MCF 10A (cell line): ENCODE measurements around the gene PTF1A. TPM values are rescaled to one million over a fixed set of nuclear protein-coding genes. Genes with fewer than 3 reads are reported as not detected.

Experiments
- BruUV-seq: library from RNA; stranded (reverse); fragments of 400-500 nt; replicated peaks from 2 replicates; lab custom pipeline; 2021; lab: Mats Ljungman, UMichigan
- CTCF ChIA-PET: fragments of 300-600 bp; sonication (Branson Sonifier 250); formaldehyde crosslinking; extraction: SDS; loops from one replicate; lab custom pipeline; 2021; ENCODE audit warnings: antibody characterized with exemption, inconsistent platforms; lab: Yijun Ruan, JAX
- POLR2A ChIA-PET: fragments of 300-600, 350-650 bp; sonication (Branson Sonifier 250); formaldehyde crosslinking; extraction: SDS; loops from one replicate; lab custom pipeline; 2020; ENCODE audit warnings: antibody characterized with exemption, inconsistent platforms; lab: Yijun Ruan, JAX
- DNase-seq: peaks from one replicate; pipeline ENCODE4 v3.0.0-alpha.2; 2018; ENCODE audit not compliant: unreplicated experiment
- H3K27ac Mint-ChIP-seq: one replicate; pipeline ENCODE4 v1.8.0; 2022; ENCODE audit warnings: mild to moderate bottlenecking, low read depth, mixed read lengths; ENCODE audit not compliant: unreplicated experiment
- H3K27me3 Mint-ChIP-seq: one replicate; pipeline ENCODE4 v1.8.0; 2022; ENCODE audit warnings: mixed read lengths; ENCODE audit not compliant: insufficient read depth, unreplicated experiment
- H3K36me3 Mint-ChIP-seq: one replicate; pipeline ENCODE4 v1.8.0; 2022; ENCODE audit warnings: mild to moderate bottlenecking, moderate library complexity, mixed read lengths; ENCODE audit not compliant: insufficient read depth, unreplicated experiment
- H3K4me1 Mint-ChIP-seq: one replicate; pipeline ENCODE4 v1.8.0; 2022; ENCODE audit warnings: mixed read lengths; ENCODE audit not compliant: insufficient read depth, unreplicated experiment
- H3K4me3 Mint-ChIP-seq: one replicate; pipeline ENCODE4 v1.8.0; 2022; ENCODE audit warnings: mild to moderate bottlenecking, moderate library complexity, mixed read lengths; ENCODE audit not compliant: unreplicated experiment
- H3K9me3 Mint-ChIP-seq: one replicate; pipeline ENCODE4 v1.8.0; 2022; ENCODE audit warnings: mixed read lengths; ENCODE audit not compliant: unreplicated experiment
- CTCF ChIP-seq: fragments of 200-600 bp; IDR thresholded peaks from one replicate; pipeline ENCODE4 v1.8.0; 2022; ENCODE audit warnings: antibody characterized with exemption, mild to moderate bottlenecking; ENCODE audit not compliant: unreplicated experiment
- intact Hi-C: fragments of 100-400 bp; cut with micrococcal nuclease; formaldehyde crosslinking; loops from 2 replicates; pipeline ENCODE4 v1.14.1; 2022
- total RNA-seq: library from RNA; stranded (reverse); gene quantifications from 2 replicates; pipeline ENCODE4 v1.2.3, GENCODE V29; 2022

PTF1A gene
- total RNA-seq, 1 experiment from 2014 or later, result not detected

DNA sequence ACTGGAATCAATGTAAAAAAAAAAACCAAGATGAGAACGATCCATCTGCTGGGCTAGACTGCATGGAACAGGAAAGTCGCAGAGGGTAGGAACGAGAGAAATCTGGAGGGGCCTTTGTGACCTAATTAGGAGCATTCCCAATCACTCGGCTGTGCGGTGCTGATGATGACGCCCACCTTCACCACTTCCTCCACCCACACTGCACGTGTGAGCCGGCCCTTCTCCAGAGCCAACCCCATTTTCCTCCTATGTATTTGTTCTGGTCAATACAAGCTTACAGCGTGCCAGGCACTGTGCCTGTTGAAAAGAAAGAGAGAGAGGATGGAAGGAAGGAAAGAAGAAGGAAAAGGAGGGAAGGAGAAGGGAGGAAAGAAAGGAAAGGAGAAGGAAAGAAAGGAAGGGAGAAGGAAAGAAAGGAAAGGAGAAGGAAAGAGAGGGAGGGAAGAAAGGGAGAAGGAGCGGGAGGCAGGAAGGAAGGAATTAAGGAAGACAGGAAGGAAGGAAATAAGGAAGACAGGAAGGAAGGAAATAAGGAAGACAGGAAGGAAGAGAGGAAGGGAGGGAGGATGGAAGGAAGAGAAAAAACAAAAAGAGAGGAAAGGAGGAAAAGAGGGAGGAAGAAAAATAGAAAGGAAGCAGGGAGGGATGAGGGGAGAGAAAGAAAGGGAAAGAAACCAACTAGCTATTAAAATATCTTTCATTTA is 35.5 kb upstream of the PTF1A start:
- Mint-ChIP-seq H3K9me3 (no peaks in the 10 kb centered on the region), H3K4me3 (no peak overlapping the region), H3K36me3 (no peaks in the 10 kb centered on the region), H3K27me3 (peaks cover 43% of the 10 kb centered on the region), H3K4me1 (peaks cover 17% of the 10 kb centered on the region), H3K27ac (no peak overlapping the region)
- intact Hi-C loops, result loop anchor here (5.0 to 10.0 kb wide), 3 partner anchors 501 to 1398 kb away; no protein-coding TSS in a partner anchor
- no TSS peak for BruUV-seq
- TF ChIP-seq CTCF, result no peak
- no peak for DNase-seq
- ChIA-PET POLR2A (no interaction called here), CTCF (interaction anchor here (0.6 to 9.7 kb wide), 19 partner anchors 10 to 1660 kb away, joined by 3 to 141 read pairs (median 4); no protein-coding TSS in a partner anchor)

DNA sequence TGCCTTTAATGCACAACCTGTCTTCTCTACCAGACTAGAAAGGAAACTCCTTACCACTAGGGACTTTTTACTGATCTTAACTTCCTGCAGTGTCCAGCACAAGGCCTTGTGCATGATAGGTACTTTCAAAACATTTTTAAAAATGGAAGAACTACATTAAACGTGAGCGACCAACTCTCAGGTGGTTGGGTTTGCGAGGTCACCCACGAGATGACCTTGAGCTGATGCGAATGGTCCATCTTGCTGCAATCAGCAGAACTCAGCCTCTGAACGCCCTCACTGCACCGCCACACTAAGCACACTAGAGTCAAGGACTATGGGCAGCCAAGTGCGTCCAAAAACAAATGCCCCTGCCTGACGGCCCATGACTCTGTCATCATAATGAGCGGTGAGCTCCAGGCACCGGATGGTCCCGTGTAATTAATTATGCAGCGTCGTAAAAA is 34.9 kb upstream of the PTF1A start:
- POLR2A ChIA-PET, result no interaction called here
- no peak overlapping the region for H3K4me3 Mint-ChIP-seq
- CTCF ChIA-PET, result interaction anchor here (0.6 to 9.7 kb wide), 35 partner anchors 8 to 1363 kb away, joined by 3 to 141 read pairs (median 7); no protein-coding TSS in a partner anchor
- H3K4me1 Mint-ChIP-seq, result peaks cover 17% of the 10 kb centered on the region
- DNase-seq, result no peak
- H3K9me3 Mint-ChIP-seq, result no peaks in the 10 kb centered on the region
- no TSS peak for BruUV-seq
- intact Hi-C loops, result loop anchor here (5.0 to 10.0 kb wide), 3 partner anchors 500 to 1398 kb away; no protein-coding TSS in a partner anchor
- H3K27ac Mint-ChIP-seq, result no peak overlapping the region
- no peak for TF ChIP-seq CTCF
- H3K27me3 Mint-ChIP-seq, result peaks cover 50% of the 10 kb centered on the region
- no peaks in the 10 kb centered on the region for H3K36me3 Mint-ChIP-seq

GRCh38 chr10:23157691-23158369 is 34.3 kb upstream of the PTF1A start:
- Mint-ChIP-seq H3K27me3 (peaks cover 55% of the 10 kb centered on the region), H3K36me3 (no peaks in the 10 kb centered on the region), H3K4me3 (no peak overlapping the region), H3K27ac (no peak overlapping the region), H3K9me3 (no peaks in the 10 kb centered on the region), H3K4me1 (peaks cover 17% of the 10 kb centered on the region)
- CTCF ChIA-PET, result interaction anchor here (0.6 to 9.7 kb wide), 68 partner anchors 8 to 1399 kb away, joined by 3 to 141 read pairs (median 4); no protein-coding TSS in a partner anchor
- POLR2A ChIA-PET, result interaction anchor here (0.7 to 0.8 kb wide), 2 partner anchors 23 to 401 kb away, joined by 3 to 5 read pairs; no protein-coding TSS in a partner anchor
- peak; percentile 50 for DNase-seq
- intact Hi-C loops, result loop anchor here (2.0 to 10.0 kb wide), 7 partner anchors 135 to 1397 kb away; no protein-coding TSS in a partner anchor
- no TSS peak for BruUV-seq
- TF ChIP-seq CTCF, result no peak
